HG02642 (cell line): Measurements from ENCODE around the gene EGFLAM.

Source experiments
- ATAC-seq: cut with Tn5 transposase; IDR thresholded peaks from one replicate; pipeline ENCODE4 v1.9.1; 2021; ENCODE audit warnings: mild to moderate bottlenecking; ENCODE audit not compliant: unreplicated experiment, poor library complexity

The EGFLAM gene

DNA sequence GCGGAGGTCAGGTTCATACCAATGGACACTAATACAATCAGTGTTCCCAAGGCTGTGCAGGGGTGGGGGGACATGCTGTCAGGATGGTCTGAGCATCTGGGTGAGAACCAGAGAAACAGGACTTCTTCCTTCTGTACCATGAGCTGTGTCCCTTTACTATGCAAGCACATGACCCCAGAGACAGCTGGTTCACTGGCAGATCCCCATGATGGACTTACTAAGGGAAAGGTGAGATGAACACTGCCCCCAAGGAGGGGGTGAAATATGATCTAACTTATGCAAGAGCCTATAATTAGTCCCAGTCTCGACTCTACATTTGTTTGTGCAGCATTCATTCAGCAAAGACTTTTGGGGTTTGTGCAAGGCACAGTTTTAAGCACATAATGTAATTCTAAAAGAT is 206.7 kb downstream of the EGFLAM start:
- ATAC-seq: no peak

DNA sequence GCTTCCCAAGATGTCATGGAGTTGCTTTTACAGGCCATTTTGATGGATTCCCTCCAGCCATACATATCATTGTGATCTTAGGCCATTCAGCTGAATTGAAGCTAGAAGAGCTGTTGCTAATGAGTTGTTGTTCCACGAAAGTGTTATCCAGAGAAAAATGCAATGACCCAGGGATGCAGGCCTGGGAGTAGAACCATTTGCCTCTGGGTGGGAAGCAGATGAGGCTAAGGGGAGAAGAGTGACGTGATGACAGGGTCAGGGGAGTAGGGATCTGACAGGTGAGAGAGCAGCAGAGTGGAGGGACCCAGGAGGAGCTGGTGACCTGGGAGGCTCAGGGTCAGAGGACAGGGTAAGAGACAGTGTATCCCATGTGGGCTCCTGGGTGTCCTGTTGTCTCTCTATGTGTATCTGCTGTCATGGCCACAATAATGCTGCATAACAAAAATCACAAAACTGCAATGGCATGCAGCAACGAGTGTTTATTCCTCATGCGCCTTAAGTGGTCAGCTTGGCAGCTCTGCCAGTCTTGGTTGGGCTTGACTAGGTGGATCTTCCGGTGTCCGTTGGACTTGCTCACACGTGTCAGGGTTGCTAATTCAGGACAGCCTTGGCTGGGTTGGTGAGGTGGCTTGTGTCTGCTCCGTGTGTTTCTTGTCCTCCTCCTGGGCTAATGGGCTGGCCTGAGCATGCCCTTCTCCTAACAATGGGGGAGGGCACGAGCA is 207.5 kb downstream of the EGFLAM start:
- ATAC-seq: no peak

DNA sequence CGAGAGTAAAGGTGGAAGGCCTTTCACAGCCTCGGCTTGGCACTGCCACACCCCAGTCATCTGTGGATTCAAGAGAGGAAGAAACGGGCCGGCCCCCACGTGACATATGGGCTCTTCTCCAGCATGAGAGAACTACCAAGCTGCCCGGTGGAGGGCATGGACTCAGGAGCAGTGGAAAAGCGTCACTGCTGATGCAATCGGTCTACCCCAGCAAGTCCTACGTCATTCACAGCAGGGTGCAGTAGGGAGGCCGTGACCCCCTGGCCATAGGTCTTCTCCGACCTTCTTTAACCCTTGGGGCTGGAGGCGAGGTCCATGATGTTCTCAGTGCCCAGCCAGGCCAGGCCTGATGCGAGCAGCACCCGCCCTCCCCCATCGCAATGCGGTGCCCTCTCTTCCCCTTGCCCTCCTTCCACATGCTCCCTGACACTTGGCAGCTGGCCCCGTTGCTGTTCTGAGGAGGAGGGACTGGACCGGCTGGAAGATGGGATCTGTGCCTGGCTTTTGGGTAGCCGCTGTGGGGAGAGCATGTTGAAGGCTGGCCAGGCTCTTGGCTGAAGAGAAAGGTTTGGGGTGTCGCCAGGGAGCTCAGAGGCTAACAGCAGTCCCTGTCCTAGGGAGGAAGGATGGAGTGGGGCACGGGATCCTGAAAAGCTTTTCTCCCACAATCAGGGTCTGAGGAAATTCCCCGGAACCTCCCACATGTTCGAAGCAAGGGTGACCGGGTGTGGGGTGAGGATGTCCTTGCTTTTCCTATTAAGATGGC is 208.2 kb downstream of the EGFLAM start:
- ATAC-seq: no peak

DNA sequence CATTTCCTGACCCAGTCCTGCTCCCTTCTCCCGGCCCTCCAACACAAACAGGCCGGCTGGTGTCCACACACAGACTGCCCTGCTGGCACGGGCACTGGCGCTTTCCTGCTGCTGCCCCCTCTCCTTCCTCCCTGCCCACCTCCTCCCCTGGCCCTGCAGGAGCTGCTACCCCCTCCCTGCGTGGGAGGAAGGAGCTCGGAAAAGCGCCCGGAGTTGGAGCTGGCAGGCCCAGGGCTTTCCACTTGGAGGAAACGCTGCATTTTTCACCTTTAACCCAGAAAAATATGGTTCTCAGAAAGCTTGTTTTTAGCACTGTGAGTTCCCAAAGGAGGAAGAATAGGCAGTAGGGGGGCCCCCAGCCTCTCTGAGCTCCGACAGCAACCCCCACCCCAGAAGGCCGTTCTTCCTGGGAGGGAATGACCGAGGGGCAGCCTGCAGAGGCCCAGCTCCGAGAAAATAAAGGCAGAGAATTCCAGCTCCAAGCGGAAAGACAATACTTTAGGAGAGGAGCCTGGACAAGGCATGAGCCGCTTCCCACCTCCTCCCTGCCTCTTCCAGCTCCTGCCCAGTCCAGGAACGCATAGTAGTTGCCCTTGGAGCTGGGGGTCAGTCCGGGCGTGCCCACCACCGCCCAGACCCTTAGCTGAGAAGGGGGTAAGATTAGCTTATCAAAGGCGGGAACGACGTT is 209.1 kb downstream of the EGFLAM start:
- ATAC-seq: no peak

DNA sequence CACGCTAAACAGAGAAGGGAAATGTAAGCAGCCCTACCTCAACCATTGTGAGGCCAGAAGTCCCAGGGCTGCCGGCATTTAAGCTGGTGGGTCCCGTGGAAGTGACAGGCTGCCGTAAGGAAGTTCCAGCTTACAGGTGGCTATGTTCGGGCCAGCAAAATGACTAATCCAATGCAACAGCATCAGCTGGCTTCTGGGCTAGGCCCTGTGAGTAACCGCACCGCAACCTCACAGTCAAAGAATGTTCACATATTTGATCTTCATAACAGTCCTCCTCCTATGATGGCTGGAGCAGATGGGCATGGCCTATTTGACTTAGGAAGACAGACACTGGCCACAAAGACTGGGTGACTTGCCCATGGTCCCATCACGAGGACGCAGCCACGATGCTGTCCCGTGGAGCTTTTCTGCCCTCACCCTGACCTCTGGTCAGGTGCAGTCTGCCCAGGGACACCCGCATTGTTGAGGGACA is 209.9 kb downstream of the EGFLAM start:
- no peak for ATAC-seq

DNA sequence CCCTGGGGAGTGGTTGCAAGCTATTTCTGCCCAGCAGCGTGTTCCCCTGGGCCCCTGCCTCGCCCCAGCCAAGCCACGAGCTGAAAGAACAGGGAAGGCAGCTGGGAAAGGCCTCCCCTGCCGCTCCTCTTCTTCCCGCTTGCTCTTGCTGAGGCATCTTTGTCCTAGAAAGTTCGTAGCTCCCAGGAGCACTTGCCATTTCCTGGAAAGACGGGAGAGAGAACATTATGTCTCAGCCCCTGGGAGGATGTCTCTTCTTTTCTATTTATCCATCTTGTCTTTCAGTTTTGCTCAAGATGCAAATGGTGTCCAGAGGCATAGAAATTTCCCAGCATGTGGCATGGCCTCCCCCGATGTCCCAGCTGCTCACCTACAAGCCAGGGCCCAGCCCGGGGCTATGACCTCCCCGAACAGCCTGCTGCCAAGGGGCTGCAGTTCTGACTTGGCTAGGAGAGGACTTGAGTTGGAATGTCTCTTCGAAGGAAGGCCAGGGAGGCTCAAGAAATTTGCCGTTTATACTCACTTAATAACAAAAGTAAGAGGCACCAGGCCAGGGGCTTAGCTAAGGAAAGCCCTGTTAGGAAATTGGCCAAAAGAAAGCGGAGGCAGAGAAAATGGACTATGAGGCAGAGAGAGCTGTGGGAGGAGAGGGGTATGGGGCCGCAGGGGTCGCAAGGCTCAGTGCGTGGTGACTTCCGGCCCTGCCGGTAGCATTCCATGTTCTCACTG is 210.8 kb downstream of the EGFLAM start:
- ATAC-seq: no peak

DNA sequence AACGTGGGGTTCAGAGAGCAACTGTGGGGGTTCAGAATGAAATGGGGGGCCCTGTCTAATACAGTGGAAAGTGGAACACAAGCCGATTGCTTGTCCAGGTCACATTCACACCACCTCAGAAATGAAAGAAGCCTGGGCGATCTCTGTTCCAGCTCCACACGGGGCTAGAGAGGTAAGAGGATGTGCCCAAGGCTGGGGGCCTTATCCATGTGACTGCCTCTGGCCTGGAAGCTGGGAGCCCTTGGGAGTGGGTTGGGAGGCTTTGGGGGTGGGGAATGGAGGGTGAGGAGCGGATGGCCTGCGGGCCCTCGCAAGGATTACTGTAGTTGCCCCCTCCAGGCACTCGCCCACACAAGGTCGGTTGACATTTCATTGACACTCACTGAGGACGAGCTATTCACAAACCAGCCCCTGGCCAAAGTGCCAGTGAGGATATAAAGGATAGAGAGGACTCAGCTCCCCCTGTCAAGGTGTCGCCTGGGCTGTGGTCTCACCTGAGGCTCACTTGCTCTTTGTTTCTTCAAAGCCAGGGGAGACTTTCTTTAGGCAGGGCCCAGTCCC is 211.4 kb downstream of the EGFLAM start:
- no peak for ATAC-seq

DNA sequence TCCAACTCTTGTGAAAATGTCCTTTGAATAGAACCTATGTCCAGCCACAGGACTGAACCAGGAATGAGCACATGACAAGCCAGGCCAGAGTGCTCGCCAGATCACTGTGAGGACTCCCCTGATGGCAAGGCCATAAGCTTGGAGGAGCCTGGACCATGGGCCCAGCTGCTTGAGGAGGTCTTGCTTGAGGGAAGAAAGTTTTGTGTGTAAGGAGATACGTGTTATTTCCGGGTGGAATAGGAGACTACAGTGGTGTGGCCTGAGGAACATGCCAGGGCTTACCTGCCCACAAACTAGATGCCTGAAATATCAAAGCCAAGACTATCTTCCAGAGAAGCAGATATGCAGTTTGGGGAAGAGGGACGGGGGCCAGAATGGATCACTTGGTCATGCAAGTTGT is 213.3 kb downstream of the EGFLAM start:
- no peak for ATAC-seq

DNA sequence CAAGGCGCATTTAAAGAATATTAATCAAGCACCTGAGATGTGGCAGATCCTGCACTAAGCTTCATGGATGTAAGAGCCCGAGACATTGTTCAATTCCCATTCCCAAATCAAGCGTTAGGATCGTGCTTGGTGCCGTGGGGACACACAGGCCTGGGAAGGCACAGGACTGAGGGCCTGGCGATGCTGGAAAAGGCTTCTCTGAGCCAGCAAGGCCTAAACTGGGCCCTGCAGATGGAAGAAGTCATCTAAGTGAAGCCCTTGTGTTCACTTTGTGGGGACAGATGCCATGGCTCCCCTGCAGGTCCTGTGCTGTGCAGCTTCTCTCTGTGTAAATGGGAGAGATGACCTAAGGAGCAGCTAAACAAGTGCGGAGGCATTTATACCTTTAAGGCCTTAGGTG is 214.2 kb downstream of the EGFLAM start:
- ATAC-seq: no peak

DNA sequence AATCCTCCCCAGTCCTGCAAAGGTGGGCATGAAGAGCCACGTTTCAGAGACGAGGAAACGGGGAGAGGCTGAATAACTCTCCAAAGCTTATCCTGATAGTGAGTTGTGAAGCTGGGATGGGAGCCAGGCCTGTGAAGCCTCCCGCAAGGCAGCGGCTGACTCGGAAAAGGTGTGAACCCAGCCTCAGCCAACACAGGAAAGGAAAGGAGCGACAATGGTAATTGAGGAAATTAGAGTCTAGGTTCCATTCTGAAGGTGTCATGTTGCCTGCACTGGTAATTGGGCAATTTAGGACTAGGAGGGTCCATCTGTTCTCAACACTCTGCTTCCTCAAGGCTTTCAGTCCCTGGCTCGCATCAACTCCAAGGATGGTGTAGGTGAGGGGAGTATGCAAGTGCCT is 214.6 kb downstream of the EGFLAM start:
- no peak for ATAC-seq

DNA sequence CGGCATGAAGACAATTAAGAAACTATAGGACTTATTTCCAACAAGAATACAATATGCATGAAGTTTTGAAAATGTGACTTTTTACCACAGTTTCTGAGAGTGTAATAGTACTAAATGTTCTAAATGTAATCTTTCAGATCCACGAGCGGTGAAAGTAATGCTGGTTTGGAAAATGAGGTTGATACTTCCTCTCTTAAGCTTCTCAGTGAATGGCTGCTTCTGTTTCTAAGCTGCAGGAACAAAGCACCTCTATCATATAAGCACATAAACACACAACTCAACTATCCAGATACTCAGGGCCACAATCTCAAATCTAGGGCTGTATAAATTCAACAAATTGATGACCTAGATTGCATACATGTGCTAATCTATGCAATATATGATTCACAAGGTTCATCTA is 219.8 kb downstream of the EGFLAM start:
- ATAC-seq: no peak

DNA sequence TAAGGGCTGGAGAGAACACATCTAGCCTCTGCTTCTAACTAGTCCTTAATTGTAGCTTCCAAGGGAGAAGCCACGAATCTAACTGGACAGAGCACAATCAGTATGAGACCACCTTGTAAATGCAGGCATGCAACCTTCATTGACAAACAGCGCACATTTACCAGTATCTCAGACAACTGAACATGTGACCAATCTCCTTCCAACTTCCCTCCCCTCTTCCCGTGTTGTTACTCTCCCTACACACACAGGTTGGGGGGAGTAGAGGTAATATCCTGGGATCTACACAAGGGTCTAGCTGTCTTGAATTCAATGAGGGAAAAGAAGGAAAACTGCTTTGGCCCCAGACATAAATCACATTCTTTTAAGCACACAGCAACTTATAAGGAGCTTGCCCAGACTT is 220.5 kb downstream of the EGFLAM start:
- no peak for ATAC-seq

DNA sequence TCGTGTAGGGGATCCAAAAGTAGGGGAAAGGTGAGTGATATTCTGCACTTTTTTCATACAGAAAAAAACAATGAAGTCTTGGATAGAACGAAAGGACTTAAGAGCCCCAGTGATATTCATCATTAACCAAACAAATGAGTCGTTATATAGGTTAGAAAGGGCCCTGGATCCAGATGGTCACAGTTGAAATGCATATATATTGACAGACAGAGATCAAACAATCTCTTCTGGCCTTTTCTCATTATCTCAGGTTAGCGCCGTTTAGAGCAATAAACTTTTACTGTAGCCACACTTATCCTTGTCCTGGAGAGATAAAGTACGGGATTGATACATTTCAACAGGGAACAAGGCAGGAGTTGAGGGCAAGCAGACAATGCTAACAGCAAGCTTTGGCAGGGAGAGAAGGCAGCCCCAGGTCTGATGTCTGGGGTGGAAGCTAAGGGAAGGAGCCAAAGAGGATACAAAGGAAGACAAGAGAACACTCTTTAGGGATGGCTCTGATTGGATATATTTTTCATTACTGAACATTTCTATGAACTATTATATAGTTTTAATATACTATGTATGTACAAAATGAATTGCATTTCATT is 221.1 kb downstream of the EGFLAM start:
- ATAC-seq: no peak

DNA sequence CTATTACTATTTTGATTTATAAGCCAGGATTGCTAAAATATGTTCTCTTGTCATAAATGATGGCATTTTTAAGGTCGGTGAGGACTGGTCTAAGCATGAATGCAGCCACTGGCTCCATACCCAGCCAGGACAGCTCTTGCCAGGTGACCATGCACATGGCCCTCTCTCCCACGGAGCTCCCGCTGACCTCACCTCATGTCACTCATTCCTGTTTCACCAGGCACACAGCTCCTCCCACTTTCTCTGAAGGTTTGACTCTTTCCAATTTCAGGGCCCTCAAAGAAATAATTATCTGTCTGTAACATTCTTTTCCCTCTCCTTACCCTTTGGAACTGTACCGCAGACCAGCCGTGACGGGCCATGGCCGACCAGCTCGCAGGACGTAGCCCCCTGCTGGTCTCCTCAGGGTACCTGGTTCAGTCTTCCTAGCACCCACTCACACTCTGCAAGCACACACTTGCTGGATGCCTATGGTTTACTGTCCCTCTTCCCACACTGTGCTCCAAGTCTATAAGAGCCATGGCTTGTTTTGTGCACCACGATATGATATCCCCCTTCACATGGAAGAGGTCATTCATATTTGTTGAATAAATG is 225.5 kb downstream of the EGFLAM start:
- no peak for ATAC-seq

DNA sequence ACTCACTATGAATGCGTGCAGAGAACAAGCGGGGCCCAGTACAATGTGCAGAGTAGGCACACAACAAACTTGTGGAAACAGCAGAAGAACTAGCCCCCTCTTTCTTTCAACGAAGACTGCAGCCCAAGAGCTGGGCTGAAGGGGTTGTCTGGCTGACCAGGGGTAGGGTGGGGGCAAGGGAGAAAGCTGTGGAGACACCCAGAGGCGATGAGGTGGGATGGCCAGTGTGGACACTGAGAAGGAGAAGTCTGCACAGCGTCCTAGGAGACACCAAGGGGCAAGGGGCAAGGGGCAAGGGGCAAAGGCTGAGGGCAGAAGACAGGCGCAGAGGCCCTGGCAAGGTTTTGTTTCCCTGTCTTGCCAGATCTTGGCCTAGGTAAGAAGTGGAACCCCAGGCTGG is 235.8 kb downstream of the EGFLAM start:
- ATAC-seq: no peak

DNA sequence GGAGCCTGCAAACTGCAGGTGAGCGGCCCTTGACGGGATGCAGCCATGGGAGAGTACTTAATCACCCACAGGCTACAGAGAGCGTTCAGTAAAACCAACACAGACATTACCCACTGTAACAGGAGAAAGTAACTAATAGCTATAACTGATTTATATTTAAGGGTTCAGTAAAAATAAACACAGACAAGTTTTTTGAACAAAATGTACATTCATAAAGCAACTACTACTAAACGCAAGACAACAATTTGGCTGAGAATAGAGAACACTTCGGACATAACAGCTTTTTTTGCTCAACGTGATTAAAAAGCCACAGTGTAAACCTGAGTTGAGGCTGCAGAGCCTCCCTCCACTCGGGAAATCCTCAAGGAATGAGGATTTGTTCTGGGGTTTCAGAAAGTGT is 236.4 kb downstream of the EGFLAM start:
- no peak for ATAC-seq

DNA sequence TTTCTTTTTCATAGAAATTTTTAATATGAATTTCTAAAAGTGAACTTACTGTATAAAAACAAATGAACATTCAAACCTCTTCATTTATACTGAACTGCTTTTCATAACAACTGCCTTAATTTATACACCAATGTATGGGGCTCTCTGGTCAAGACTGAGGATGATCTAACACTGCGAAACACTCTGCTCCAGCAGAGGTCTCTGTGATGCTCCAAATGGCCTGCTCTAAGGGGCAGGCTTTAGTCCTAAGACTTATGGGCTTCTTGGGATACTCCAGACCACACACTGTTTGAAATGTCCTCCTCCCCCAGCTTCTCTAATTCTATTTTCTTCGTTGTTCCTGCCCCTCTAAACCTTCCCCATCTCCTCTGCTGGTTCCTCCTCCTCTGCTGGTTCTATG is 239.6 kb downstream of the EGFLAM start:
- no peak for ATAC-seq

DNA sequence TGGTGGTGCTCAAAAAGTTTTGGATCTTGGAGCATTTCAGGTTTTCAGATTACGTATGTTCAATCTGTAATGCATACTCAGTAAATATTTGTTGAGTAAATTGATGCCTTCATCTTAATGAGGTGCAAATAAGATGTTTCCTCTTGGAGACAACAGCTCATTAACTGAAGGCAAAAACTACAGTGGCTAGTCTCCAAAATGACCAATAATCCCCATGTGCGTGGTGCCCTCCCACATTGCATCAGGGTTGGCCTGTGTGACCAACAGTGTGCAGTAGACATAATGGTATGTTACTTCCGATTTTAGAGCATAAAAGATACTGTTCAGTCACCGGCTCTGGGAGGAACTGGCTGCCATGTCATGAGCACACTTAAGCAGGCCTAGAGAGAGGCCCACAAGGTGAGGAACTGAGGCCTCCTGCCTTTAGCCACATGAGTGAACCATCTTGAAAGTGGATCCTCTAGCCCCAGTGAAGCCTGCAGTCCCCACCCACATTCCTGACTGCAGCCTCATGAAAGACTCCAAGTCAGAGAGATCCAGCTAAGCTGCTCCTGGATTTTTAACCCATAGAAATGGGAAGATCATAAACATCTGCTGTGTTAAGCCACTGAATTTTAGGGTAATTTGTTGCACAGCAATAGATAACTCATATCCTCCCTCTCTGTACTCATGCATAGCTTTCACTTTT is 242.4 kb downstream of the EGFLAM start:
- ATAC-seq: no peak

DNA sequence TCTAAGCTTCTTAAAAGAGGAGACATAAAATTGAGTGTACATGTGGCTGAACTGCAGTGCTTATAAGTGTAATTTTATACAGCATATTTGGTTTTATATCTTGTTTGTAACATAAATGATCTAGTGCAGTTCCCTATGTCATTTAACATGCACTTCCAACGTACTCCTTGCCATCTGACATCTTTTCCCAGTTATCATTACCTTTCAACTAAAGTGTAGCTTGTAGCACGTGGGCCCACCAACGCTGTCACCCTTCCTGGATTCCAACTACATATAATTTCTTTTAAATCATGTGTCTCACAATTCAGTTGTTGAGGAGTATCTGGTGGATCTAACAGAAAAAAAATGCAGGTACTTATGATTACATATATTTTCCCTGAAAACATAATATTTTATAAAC is 247.9 kb downstream of the EGFLAM start:
- ATAC-seq: no peak
